Cerebellar cortex (tissue), 1 donor: ENCODE data around the gene P2RY11.

Source experiments
- DNase-seq: peaks from one replicate; pipeline ENCODE4 v3.0.0-alpha.2; 2015; ENCODE audit warnings: low spot score

P2RY11 gene

DNA sequence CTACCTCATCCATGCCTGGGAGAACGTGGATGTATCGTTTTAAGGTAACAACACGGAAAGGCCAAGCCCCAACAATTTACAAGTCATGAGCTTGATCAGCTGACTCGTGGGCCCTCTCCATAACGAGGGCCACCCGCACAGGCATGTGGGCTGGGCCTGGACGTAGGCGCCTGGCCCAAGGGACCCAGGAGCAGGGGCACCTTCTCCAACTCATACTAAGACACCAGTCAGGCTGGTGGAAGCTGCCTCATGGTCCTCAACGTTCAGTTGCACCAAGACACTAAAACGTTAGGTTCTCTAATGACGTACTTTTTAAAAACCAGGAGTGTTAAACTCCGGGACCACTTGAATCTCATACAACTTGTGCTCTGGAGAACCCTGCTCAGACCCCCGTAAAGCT is 30.0 kb downstream of the P2RY11 start:
- no peak for DNase-seq

DNA sequence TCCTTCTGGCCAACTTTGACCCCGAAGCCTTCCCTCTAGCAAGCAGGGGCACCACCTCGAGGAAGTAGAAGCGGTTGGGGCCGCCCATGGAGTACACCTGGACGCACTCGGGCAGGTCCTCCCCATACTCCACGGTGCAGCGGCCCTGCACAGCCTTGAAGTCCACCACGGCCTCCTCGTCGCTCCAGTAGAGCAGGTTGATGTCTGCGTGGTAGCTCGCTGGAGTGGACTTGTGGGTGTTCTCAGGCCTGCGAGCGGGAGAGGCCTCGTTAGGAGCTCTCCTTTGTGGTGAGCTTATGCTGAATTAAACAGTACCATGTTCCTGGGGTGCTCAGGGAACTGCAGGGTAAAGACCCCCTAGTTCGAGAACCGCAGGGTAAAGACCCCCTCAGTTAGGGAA is 30.5 kb downstream of the P2RY11 start:
- no peak for DNase-seq

- no peak for DNase-seq
These were observed 31.3 kb downstream of the P2RY11 start for GRCh38 chr19:10142701-10143375.

DNA sequence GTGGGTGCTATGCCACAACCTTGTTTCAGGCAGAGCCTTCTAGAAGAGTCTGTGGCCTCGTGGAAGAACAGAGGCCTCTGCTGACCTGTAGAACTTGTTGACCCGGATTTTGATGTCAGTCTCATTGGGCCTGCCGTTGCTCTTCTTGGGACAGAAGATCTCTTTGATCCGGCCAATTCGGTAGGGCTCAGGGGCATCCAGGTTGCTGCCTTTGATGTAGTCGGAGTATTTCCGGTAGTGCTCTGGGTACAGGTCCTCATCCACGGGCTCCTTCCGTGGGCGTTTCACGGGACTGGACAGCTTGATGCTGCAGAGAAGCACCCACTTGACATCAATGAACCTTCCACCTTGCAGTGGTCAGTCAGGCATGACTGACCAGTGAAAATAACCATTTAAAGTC is 32.2 kb downstream of the P2RY11 start:
- DNase-seq, result no peak

DNA sequence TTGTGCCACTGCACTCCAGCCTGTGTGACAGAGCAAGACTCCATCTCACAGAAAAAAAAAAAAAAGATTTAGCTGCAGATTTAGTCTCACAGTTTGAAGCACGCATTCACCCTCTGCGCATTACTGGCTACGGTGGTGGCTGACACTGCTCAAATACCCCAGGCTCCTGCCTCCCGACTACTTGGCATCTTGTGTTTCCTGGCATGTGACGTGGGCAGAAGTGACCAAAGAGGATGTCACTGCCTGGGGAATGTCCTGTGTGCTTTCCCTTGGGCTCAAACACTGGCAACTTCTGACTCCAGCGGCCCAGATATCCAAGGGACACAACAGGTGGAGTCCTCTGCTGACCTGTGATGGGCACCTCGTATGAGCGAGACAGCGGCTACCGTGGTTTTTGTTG is 32.9 kb downstream of the P2RY11 start:
- DNase-seq, result no peak

DNA sequence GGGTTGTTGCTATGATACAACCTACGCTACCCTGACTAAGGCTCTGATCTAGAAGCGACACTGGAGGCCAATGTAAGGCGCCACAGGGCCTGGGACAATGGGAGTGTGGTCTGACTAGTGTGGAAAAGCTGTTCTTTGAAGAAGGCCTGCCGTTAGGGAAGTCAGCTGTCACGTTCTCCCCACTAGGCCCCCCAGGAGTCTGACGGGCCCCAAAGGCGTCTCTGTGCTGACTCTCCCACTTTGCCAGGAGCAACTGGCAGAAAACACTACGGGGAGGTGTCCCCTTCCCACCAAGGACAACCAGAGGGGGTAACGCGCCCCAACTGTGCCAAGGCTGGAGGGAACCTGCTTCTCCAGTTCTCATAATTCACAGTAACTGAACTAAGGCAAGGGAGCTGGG is 33.5 kb downstream of the P2RY11 start:
- no peak for DNase-seq

- DNase-seq, result no peak
These were observed 34.6 kb downstream of the P2RY11 start for GRCh38 chr19:10146142-10146541.

- DNase-seq, result no peak
These were observed 37.9 kb downstream of the P2RY11 start for GRCh38 chr19:10149427-10149826.

GRCh38 chr19:10151521-10151920 is 40.0 kb downstream of the P2RY11 start:
- peak; percentile 87 for DNase-seq

GRCh38 chr19:10152100-10152499 is 40.6 kb downstream of the P2RY11 start:
- DNase-seq, result no peak

DNA sequence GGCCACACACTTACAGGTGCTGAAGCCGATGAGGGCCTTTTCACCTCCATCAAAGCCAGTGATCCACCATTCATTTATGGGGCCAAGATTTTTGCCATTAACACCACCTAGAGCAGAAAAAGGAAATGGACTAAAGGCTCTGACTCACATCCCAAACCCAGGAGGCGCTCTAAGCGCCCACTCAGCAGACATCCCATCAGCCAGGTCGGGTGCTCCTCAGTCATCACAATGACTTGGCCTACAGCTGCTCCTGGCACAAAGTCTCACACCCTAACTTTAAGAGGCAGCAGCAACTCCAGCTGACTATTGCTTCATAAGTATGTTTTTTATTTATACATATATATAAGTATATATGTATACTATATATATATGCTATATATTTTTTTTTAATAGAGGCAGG is 44.3 kb downstream of the P2RY11 start:
- DNase-seq, result no peak

DNA sequence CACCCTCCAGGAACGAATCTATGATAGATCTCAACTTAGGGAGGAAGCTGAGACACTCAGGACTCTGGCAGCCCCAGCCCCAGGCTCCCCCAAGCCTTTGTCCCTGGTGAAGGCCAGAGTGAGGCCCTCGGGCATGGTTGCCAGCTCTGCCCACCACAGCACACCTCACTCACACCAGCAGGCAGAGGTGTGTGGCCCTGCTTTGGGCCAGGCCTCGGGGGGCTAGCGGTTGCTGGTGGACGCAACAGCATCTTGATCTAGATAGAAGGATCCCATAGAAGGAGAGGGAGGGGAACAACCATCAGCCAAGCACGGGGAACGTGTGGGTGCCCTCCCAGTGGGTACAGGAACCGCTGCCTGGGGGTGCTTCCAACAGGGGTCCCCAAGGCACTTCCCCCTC is 46.6 kb downstream of the P2RY11 start:
- DNase-seq, result no peak

DNA sequence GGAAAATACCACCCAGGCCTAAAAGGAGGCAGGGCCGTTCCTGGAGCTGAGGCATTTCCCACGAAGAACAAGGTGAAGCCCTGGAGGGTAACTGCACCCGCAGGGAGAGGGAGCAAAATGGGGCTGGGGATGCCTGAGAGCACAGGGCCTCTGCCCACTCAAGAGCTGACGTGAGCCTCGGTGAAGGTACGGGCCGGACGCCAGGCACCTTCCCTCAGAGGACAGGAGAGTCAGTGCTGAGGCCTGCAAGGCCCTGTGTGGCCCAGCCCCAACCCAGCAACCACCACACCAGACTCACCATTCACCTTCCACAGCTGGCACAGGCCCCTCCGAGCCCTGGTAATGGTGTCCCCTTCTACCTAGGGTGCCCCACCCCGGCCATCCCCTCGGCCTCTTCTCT is 47.0 kb downstream of the P2RY11 start:
- DNase-seq, result no peak

DNA sequence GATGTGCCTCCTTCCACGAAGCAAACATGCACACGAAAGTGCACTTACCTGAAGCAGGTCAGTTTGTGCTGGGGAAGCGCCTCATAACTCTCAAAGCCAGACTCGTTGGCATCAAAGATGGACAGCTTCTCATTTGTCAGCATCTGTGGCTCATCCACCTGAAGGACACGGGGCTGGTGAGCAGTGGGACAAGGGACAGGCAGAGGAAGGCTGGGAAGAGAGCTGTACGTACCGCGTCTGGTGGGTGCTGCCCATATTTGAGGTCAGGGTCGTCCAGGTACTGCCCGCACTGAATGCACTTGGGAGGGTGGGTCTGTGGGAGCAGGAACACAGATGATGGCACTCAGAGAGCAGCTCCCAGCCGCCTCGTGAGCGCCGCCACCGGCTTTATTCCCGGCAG is 48.1 kb downstream of the P2RY11 start:
- DNase-seq, result no peak

DNA sequence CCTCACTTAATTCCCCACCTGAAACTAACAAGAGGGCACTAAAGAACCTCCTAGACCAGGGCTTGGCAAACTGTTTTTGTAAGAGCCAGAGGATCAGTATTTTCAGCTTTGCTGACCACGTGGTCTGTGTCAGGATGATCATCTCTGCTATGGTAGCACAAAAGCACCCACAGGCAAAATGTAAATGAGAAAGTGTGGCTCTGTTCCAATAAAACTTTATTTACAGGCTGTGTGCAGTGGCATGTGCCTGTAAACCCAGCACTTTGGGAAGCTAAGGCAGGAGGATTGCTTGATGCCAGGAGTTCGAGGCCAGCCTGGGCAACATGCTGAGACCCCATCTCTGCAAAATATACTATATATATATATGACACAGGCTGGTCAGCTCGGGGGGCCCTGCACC is 52.0 kb downstream of the P2RY11 start:
- DNase-seq, result no peak
